ENCODE measurements around the gene GDF7. TPM values are rescaled to one million over a fixed set of nuclear protein-coding genes. Genes with fewer than 3 reads are reported as not detected.

Gene GDF7
- total RNA-seq, 4 donors from 2014 or later, result under 0.01 to 0.42 (median 0.13) TPM

DNA sequence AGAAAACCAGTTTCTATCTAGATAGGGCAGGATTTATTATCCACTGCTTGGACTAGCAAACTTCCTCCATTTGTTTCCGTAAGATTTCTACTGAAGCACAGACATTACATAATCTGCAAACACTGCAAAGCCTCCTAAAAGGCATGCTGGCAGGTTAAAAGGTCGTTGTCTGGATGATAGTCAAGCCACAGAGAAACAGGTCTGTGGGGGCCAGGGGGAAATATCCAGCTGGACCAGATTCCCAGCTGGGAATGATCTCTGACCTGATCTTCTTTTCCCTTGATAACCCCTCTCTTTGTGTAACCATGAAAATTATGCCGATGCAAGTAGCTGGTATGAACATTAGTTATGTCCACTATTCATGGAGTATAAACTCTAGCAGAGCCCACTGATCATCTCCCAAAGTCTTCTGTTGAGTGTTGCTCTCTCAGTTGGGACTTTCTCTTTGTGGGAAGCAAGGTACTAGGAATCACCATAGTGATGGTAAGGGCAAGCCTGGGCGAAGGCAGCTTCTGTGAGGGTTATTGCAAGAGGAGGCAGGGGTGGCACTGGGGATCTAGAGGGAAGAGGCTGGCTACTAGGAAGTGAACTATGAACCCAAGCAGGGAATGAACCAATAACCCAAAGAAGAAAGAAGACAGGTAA is 61.3 kb downstream of the GDF7 start:
- H3K27me3 ChIP-seq, result no peaks in the 10 kb centered on the region
- WGBS, 2 donors, result 55 to 65% methylated on average over 4 of the region's 4 CpGs
- intact Hi-C loops (cut with DNase I), result no loop called here
- no peak overlapping the region for H3K4me3 ChIP-seq (replicated peaks in 1 of 3)
- no peaks in the 10 kb centered on the region for H3K4me1 ChIP-seq
- no peak for DNase-seq
- H3K27ac ChIP-seq, result peak overlapping the region in 1 of 3 donors; percentile 16
- no peaks in the 10 kb centered on the region for H3K9me3 ChIP-seq
- no peaks in the 10 kb centered on the region for H3K36me3 ChIP-seq
- TF ChIP-seq, protein P1, sequence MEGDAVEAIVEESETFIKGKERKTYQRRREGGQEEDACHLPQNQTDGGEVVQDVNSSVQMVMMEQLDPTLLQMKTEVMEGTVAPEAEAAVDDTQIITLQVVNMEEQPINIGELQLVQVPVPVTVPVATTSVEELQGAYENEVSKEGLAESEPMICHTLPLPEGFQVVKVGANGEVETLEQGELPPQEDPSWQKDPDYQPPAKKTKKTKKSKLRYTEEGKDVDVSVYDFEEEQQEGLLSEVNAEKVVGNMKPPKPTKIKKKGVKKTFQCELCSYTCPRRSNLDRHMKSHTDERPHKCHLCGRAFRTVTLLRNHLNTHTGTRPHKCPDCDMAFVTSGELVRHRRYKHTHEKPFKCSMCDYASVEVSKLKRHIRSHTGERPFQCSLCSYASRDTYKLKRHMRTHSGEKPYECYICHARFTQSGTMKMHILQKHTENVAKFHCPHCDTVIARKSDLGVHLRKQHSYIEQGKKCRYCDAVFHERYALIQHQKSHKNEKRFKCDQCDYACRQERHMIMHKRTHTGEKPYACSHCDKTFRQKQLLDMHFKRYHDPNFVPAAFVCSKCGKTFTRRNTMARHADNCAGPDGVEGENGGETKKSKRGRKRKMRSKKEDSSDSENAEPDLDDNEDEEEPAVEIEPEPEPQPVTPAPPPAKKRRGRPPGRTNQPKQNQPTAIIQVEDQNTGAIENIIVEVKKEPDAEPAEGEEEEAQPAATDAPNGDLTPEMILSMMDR (IDR thresholded peaks at IDR 0.05), result no peak
- TF ChIP-seq POLR2A (IDR thresholded peaks at IDR 0.05), result no peak

Other genes with a start within 250 kb of the GDF7 start
- gene RHOB, start 220.1 kb upstream of the GDF7 start, total RNA-seq, result 100 to 1,000 TPM; 238 to 381 (median 271) TPM
- gene HS1BP3, start 16.0 kb upstream of the GDF7 start, total RNA-seq, result 10 to 100 TPM; 30.8 to 42.7 (median 41.7) TPM
- 10 to 100 TPM; 11.6 to 17.2 (median 16.2) TPM for gene LDAH, start 156.0 kb downstream of the GDF7 start, total RNA-seq

All from thyroid gland (tissue), 4 donors.